Measurements from ENCODE around the gene DES. TPM values are rescaled to one million over a fixed set of nuclear protein-coding genes. Genes with fewer than 3 reads are reported as not detected.
A peak's percentile ranks its signal among the peaks of the same experiment; 100 is the strongest.

The DES gene
- total and polyA plus RNA-seq, 9 of the 15 experiments (the other 6 are each of a cell fraction or from before 2014, with no cell fraction given) = 2.5 to 58.9 (median 21.9) TPM

GRCh38 chr2:219406861-219407230, 11.3 kb upstream of the DES start (continued):
- TF ChIP-seq, protein P1, sequence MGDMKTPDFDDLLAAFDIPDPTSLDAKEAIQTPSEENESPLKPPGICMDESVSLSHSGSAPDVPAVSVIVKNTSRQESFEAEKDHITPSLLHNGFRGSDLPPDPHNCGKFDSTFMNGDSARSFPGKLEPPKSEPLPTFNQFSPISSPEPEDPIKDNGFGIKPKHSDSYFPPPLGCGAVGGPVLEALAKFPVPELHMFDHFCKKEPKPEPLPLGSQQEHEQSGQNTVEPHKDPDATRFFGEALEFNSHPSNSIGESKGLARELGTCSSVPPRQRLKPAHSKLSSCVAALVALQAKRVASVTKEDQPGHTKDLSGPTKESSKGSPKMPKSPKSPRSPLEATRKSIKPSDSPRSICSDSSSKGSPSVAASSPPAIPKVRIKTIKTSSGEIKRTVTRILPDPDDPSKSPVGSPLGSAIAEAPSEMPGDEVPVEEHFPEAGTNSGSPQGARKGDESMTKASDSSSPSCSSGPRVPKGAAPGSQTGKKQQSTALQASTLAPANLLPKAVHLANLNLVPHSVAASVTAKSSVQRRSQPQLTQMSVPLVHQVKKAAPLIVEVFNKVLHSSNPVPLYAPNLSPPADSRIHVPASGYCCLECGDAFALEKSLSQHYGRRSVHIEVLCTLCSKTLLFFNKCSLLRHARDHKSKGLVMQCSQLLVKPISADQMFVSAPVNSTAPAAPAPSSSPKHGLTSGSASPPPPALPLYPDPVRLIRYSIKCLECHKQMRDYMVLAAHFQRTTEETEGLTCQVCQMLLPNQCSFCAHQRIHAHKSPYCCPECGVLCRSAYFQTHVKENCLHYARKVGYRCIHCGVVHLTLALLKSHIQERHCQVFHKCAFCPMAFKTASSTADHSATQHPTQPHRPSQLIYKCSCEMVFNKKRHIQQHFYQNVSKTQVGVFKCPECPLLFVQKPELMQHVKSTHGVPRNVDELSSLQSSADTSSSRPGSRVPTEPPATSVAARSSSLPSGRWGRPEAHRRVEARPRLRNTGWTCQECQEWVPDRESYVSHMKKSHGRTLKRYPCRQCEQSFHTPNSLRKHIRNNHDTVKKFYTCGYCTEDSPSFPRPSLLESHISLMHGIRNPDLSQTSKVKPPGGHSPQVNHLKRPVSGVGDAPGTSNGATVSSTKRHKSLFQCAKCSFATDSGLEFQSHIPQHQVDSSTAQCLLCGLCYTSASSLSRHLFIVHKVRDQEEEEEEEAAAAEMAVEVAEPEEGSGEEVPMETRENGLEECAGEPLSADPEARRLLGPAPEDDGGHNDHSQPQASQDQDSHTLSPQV (IDR thresholded peaks at IDR 0.05) = 0 out of 2 replicates have a peak, but pooled peaks have one; percentile 25
- TF ChIP-seq GTF2F1 (IDR thresholded peaks at IDR 0.05; ENCODE audit: low read depth, low read length) (no peak), HDGF (IDR thresholded peaks at IDR 0.05) (no peak), ZNF41 (CRISPR knock-in tag; conservative IDR thresholded peaks at IDR 0.05) (no peak), NFE2L1 (tag; IDR thresholded peaks at IDR 0.05; ENCODE audit: borderline replicate concordance, low read depth) (0 out of 2 replicates have a peak, but pooled peaks have one; percentile 11)
- TF ChIP-seq, protein P2, sequence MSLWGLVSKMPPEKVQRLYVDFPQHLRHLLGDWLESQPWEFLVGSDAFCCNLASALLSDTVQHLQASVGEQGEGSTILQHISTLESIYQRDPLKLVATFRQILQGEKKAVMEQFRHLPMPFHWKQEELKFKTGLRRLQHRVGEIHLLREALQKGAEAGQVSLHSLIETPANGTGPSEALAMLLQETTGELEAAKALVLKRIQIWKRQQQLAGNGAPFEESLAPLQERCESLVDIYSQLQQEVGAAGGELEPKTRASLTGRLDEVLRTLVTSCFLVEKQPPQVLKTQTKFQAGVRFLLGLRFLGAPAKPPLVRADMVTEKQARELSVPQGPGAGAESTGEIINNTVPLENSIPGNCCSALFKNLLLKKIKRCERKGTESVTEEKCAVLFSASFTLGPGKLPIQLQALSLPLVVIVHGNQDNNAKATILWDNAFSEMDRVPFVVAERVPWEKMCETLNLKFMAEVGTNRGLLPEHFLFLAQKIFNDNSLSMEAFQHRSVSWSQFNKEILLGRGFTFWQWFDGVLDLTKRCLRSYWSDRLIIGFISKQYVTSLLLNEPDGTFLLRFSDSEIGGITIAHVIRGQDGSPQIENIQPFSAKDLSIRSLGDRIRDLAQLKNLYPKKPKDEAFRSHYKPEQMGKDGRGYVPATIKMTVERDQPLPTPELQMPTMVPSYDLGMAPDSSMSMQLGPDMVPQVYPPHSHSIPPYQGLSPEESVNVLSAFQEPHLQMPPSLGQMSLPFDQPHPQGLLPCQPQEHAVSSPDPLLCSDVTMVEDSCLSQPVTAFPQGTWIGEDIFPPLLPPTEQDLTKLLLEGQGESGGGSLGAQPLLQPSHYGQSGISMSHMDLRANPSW (CRISPR knock-in tag; IDR thresholded peaks at IDR 0.05) = no peak
- TF ChIP-seq, protein P3, sequence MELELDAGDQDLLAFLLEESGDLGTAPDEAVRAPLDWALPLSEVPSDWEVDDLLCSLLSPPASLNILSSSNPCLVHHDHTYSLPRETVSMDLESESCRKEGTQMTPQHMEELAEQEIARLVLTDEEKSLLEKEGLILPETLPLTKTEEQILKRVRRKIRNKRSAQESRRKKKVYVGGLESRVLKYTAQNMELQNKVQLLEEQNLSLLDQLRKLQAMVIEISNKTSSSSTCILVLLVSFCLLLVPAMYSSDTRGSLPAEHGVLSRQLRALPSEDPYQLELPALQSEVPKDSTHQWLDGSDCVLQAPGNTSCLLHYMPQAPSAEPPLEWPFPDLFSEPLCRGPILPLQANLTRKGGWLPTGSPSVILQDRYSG (tag; conservative IDR thresholded peaks at IDR 0.05; ENCODE audit: low read depth) = no peak

All from K562 (cell line).